ENCODE data around the gene RNU6-1.
A peak's percentile ranks its signal among the peaks of the same experiment; 100 is the strongest.

The RNU6-1 gene

DNA sequence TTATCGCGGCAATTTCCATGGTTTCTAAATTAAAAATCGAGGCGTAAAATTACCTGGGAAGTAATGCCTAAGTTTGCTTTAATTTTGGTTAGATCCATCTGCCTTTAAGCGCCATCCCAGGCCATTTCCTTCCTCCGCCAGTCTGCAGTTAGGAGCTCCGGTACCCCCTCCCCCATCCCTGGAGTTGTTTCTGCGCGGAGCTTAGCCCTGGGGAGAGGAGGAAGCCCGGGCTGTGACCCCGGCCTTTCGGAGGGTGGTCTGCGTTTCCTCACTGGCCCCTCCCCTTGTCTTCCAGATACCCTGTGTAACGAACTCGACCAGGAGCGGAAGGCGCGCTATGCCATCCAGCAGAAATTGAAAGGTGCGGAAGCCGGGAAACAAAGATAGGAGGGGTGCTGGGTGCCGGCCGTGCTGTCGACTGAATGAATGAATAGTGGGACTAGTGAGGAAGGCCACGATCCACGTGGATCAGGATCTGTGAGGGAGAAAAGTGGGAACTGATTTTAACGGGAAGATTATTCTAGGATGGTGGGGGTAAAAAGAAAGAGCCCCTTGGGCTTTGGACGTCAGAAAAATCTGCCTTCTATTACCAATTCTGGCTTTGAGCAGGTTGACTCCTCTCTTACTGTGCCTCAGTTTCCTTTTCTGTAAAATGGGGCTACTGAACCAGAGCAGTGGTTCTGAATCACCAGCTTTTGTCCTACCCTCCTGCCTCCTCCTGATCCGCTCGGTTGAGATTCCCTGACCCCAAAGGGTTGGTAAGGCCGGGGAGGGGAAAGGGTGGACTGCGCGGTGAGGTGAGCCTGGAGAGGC is 6.7 kb downstream of the RNU6-1 start:
- no peak for DNase-seq (ENCODE audit: low read depth)

DNA sequence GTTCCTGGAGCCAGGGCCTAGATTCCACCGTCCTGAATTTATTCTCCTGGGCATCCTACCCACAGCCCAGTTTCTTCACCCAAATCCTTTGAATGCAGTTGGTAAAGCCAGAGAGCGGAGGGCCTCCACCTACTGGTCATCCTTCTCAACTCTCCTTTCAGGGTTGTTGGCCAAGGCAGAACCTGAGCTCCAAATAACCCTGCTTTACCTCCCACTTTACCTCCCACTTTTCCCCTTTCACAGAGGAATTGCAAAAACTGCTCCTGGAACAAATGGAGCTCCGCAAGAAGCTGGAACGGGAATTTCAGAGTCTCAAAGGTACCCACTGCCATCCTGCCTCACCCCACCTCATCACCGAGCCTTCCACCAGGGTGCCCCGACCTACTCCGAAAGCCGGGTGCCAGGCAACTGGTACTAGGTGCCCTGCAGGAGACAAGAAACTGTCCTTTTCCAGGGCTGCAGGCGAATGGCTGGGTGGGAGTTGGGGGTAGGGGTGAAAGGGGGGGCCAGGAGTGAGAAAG is 7.8 kb downstream of the RNU6-1 start:
- peak; percentile 33 for DNase-seq (ENCODE audit: low read depth)

DNA sequence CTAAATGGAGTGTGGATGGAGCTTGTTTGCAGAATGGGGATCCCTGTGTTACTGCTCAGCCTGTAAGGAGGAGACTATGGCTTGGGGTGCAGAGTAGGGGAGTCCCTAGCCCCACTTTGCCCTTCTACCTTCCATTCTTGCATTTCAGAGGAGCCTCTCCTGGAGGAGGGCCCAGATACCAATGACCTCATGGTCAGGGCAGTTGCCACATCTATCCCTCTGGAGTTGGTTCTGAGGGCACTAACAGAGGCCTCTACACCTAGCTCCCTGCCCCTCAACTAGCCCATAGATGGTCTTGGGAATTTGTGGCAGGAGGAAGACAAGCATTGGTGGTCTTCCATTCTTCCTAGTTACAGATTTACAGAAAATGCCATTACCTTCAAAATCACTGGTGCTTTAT is 8.5 kb downstream of the RNU6-1 start:
- no peak for DNase-seq (ENCODE audit: low read depth)

DNA sequence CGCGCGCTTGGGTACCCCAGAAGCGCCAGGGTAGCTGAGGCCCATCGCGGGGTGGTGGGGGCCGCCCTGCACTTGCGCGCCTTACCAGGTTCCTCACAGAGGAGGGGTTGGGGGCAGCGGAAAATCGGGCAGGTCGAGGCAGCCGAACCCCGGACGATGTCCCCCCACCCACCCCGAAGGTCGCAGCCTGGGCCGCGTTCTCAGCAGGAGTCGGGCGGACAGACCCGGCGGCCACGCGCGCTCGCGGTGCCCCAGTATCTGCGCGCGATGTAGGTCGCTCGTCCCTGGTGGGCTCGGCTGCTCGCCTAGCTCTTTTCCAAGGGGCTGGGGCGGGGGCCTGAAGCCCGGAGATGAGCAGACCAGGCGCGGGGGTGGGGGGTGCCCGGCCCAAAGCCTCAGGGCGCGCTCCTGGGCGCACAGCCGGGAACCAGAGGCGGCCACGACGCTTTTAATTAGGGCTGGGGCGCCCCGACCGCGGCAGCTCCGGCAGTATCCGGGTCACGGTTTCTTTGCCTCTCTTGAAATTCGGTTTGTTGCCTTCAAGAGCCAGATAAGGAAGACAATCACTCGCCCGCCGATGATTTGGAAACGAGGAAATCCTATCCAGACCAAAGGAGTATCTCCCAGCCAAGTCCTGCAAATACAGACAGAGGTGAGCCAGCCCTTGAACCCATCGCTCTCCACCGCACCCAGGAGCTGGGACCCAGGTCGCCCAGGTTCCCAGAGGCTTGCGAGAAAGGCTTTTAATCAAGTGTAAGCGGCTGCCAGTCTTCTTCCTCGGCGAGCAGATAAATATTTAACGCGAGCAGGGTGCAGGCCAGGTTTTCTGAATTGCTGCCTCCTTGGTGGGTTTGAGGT is 10.0 kb downstream of the RNU6-1 start:
- no peak for DNase-seq (ENCODE audit: low read depth)

DNA sequence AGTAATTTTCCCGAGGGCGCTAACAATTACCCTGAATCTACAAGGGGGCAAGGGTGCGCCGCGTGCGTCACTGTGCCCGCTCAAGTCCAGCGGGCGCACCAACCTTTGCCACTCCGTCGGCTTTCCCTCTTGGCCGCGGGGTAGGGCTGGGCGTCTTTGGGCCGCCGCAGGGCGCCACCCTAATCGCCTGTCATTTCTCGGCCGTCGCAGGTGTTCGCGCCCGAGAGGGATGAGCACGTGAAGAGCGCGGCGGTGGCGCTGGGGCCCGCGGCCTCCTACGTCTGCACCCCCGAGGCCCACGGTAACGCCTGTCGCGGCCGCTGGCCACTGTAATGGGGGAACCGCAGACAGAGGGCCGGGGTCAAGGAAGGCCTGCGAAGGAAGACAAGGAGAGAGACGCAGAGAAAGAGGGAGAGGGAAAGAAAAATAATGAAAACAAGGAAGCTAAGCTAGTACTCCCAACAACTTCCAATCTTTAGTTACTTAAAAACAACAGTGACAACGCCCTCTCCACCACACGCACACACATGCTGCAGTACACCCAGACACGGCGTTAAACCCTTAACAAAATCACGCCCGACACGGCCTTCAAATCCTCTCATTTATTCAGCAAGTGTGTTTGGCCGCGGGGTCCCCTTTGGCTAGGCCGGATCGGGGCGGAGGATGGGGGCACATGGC is 10.7 kb downstream of the RNU6-1 start:
- DNase-seq (ENCODE audit: low read depth): no peak

DNA sequence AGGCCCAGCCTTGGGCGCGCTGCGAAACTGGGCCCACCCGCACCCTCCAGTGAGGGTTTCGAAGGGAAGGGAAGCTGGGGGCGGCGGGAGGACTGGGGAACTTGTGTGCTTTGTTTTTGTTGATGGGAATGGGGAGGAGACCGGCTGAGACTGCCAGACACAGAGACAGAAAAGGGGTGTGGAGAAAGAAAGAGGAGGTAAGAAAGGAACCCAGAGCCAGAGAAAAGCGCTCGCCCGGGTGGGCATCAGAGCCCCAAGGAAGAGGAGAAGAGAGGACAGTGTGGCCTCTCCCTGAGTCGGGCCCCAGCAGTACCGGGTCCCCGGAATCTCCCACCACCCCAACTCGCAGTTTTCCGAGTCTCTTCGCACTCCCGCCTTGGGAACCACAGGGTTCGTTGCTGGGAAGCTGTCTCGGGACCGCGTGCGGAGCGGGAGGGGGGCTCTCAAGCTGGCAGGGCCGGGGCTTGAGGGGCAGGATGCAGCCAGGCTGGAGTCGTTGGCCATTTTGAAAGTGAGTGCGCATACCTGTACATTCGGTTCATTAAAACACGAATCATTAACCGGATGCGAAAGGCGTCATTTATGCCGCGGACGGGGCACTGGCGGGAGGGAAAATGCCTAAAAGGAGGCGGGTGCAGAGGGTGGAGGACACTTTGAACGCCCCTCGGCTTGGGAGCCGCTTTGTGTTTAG is 11.4 kb downstream of the RNU6-1 start:
- DNase-seq (ENCODE audit: low read depth): no peak

DNA sequence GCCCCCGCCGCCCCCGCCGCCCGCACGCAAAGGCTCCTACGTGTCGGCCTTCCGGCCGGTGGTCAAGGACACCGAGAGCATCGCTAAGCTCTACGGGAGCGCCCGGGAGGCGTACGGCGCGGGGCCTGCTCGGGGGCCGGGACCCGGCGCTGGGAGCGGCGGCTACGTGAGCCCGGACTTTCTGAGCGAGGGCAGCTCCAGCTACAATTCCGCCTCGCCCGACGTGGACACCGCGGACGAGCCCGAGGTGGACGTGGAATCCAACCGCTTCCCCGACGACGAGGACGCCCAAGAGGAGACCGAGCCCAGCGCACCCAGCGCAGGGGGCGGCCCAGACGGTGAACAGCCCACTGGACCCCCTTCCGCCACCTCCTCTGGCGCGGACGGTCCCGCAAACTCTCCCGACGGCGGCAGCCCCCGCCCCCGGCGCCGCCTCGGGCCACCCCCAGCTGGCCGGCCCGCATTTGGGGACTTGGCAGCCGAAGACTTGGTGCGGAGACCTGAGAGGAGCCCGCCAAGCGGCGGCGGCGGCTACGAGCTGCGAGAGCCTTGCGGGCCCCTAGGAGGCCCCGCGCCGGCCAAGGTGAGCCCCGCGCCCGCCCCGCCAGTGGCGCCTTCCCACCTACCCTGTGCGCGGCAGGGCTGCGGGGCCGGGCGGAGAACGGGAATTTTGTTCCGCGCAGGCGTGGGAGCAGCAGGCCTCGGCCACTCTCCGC is 12.1 kb downstream of the RNU6-1 start:
- DNase-seq (ENCODE audit: low read depth): no peak

DNA sequence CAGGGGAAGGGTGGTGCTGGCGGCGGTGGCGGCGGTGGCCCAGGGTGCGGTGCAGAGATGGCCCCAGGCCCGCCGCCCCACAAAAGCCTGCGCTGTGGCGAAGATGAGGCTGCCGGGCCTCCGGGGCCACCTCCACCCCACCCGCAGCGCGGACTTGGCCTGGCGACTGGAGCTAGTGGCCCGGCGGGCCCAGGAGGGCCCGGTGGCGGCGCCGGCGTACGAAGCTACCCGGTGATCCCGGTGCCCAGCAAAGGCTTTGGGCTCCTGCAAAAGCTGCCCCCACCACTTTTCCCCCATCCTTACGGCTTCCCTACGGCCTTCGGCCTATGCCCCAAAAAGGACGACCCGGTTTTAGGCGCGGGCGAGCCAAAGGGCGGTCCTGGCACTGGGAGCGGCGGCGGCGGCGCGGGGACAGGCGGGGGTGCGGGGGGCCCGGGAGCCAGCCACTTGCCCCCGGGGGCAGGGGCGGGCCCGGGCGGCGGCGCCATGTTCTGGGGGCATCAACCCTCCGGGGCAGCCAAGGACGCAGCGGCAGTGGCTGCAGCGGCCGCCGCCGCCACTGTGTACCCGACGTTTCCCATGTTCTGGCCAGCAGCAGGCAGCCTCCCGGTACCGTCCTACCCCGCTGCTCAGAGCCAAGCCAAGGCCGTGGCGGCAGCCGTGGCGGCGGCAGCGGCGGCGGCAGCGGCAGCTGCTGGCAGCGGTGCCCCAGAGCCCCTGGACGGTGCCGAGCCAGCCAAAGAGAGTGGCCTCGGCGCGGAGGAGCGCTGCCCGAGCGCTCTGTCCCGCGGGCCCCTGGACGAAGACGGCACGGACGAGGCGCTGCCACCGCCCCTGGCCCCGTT is 12.9 kb downstream of the RNU6-1 start:
- no peak for DNase-seq (ENCODE audit: low read depth)

DNA sequence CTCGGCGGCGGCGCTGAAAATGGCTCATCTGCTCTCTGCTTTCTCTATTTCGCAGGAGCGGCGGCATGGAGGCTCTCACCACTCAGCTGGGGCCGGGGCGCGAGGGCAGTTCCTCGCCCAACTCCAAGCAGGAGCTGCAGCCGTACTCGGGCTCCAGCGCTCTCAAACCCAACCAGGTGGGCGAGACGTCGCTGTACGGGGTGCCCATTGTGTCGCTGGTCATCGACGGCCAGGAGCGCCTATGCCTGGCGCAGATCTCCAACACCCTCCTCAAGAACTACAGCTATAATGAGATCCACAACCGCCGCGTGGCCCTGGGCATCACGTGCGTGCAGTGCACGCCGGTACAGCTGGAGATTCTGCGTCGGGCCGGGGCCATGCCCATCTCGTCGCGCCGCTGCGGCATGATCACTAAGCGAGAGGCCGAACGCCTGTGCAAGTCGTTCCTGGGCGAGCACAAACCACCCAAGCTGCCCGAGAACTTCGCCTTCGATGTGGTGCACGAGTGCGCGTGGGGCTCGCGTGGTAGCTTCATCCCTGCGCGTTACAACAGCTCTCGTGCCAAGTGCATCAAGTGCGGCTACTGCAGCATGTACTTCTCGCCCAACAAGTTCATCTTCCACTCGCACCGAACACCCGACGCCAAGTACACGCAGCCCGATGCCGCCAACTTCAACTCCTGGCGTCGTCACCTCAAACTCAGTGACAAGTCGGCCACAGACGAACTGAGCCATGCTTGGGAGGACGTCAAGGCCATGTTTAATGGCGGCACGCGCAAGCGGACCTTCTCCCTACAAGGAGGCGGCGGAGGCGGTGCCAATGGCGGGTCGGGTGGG is 13.7 kb downstream of the RNU6-1 start:
- no peak for DNase-seq (ENCODE audit: low read depth)

DNA sequence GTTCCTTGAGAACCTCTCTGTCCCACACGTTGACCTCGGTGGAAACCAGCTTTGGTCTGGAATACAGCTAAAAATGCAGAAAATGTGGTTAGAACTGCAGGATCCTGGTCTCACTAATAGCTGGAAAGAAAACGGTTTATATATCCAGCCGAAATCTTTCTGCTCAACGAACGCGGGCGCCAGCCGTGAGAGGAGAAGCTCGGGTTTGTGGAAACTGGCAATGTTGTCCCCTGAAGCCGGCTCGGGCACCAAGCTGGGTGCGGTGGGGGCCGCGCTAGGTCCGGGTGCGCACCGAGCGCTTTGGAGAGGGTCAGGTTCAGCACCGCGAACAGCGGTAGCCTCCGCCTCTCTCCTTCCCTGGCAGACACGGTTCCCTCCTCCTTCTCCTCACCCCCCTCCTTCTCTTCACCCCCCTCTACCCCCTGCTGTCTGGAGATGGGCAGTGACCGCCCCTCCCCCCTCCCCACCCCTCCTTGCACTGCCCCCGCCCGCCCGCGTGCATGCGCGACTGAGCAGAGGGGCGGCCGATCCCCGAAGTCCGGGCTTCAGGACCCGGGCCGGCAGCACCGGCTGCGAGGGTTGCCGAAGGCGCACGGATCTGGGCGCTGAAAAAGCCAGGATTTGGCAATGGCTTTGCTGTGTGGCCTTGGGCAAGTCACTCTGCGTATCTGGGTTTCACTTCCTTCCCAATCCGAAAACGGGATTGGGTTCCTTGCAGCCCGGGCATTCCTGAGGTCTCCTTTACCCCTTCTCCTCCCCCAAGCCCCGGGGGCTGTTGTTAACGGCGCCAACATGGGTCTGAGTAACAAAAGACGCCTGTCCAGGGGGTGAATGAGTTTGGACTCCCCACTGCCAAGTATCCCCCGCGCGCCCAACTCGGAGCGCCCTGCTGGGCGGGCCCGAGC is 14.6 kb downstream of the RNU6-1 start, which contains the start of gene SKOR1:
SKOR1 (plus strand) TSS at position 534 of the 905 bp plus-strand sequence; CDS start at position 628, 94 bp downstream.
- DNase-seq (ENCODE audit: low read depth): peak; percentile 20

DNA sequence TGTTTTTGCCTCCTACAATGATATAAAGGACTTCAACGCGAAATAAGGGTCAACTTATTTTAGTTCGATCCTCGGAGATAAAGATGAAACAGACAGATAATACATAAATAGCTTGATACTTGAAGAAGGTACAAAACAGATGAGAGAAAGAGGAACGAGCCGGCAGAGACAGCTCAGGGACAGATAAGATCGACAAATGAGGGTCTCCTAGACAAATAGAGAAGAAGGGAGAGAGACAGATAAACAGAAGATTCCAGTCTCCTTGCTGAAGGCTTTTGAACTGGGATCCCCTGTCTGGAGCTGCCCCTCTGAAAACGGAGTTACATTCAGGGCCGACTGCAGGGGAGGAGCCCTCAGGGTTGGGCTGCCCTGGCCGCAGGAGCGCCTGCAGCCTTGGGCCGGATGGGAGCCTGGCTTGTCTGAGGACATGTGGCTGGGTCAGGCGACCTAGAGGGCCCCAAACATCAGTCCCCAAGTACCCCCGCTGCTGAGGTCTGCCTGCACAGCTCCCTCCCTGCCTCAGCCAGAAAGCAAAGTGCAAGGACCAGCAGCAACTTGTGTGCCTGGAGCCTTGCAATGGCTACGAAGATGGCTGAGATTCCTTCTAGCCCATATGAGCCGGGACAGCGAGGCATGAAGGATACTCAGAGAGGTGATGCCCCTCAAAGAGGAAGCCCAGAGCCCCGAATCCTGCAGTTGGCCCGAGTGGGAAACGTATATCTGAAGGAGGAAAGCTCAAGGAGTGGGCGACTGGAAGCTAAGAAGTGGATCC is 15.5 kb downstream of the RNU6-1 start:
- no peak for DNase-seq (ENCODE audit: low read depth)

DNA sequence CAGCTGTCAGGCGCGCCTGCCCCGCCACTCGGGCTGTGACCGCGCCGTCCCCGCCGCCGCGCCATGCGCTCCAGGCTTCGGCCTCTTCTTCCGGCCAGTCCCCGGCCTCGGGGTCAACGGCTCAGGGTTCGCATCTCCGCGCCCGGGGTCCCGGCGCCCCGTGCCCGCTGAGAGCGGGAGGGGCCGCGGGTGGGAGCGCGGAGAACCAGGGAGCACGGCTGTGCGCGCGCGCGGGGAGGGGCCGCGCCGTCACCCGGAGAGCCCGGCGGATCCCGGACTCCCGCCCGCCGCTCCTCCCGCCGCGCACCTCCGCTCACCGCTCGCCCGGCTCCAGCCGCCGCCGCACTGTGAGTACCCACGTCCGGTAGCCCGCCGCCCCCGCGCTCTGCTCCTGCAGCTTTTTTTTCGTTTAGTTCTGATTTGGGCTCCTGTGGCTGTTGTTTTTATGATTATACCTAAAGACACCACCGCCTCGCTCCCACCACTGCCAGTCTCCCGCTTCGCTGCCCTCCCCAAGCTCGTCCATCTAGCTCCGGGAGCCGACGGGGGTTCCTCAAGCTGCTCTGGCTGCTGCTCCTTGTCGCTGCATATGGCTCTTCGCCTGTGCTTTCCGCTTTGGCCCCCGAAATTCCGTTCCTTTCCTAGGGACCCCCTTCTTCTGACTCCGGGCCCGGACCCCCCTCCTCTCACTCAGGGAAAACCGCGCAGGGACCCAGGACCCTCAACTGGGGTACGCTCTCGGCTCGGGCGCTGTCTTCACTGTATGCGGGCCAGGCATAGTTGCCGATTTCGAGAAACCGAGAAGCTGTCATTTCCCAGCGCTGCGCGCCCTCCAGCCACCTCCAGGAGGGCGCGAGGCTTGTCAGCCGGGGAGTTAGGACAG is 16.3 kb downstream of the RNU6-1 start:
- DNase-seq (ENCODE audit: low read depth): no peak

DNA sequence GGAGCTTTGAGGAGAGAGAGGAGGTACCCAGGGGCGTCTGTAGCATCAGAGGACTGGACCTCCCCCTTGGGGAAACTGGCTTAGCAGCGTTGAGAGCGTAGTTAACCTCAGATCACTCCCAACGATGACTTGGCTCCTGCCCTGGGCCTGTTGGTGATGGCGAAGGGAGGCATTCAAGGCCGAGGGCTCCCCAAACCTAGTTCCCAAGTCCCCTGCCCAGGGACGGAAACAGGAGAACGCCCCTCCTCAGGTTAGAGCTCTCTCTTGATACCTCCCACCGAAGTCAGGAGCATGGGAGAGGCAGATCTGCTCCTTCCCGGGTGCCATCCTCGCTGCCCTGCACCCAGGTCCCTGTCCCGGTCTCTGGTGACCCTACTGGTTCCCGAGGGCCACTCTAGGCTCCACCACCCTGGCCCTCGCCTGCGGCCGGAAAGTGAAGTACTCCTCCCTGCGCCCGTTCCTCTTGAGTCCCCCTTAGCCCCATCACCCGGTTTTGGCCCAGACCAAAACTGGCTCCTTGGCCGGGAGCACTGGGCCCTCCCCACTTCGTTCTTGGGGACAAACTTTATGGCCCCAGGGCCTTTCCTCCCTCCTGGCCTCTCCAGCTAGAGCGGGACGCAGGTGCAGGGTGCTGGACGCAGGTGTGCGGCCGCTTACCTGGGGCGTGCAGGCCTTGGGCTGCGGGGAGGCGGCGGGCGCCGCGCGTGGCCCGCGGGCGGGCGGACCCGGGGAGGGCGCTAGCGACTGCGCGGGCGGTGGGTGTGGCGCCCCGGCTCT is 17.1 kb downstream of the RNU6-1 start:
- DNase-seq (ENCODE audit: low read depth): no peak

DNA sequence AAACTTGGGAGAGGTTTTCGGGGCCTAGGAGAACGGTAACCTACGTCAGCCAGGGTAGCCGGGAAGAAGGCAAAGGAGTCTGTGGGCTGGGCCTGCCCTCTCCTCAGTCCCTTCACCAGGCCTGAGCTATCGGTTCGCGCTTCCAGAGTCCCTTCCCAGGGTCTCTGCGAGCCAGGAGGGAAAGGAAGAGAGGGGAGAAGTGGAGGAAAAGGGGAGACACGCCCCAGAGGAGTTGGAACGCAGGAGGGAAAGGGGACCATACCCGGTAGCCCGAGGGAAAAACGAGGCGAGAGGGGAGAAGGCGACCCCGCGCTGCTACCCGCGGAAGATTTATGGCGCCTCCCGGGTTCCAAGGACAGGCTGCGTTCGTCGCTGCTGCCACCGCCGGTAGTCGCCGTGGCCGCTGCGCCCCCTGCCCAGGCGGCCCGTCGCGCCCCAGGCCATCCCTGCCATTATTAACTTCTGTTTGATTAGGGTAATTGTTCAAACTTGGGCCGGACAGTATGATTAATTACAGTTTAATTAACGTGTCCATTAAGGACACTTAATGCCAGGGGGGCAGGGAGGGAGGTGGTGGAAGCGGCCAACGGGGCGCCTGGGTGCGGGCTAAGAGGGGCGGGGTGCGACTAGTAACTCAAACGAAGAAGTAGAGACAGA is 17.9 kb downstream of the RNU6-1 start:
- DNase-seq (ENCODE audit: low read depth): no peak
